Measurements from ENCODE around the gene MRM2.

The MRM2 gene

GRCh38 chr7:2201686-2202360 is 40.2 kb downstream of the MRM2 start:
- DNase-seq = no peak

DNA sequence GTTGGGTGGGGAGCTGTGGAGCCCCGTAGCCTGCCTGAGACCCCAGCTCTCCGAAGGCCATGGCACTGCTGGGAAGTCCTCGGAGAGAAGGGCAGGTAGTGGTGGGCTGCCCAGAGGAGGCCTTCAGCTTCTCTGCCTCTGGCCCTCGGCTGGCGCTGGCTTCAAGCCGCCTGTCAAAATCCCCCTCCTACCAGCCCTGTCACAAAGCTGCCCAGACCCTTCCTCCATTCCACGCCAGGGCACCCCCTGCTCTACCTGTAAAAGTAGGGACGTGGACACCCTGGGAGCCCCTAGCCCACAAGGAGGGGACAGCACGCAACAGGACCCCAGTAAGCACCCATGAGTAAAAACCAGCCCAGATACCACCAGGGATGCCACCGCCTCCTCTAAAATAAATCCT is 40.9 kb downstream of the MRM2 start:
- DNase-seq = no peak

DNA sequence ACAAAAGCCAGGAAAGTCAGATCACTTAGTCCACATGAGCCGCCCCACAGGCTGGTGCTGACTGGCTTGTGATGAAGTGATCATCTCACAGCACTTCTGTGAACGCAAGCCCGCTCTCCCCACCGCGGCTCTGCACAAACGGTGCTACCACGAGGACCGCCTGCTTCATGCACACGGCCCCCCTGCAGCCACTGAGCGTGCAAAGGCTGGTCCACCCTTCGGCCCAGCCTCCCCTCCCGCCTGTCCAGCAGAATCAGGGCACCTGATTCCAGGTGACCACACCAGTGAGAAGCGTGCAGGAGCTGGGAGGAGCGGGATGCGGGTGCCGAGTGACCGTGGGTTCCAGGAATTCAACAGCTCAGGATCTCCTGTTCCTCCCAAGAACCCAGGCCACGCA is 41.4 kb downstream of the MRM2 start:
- no peak for DNase-seq

DNA sequence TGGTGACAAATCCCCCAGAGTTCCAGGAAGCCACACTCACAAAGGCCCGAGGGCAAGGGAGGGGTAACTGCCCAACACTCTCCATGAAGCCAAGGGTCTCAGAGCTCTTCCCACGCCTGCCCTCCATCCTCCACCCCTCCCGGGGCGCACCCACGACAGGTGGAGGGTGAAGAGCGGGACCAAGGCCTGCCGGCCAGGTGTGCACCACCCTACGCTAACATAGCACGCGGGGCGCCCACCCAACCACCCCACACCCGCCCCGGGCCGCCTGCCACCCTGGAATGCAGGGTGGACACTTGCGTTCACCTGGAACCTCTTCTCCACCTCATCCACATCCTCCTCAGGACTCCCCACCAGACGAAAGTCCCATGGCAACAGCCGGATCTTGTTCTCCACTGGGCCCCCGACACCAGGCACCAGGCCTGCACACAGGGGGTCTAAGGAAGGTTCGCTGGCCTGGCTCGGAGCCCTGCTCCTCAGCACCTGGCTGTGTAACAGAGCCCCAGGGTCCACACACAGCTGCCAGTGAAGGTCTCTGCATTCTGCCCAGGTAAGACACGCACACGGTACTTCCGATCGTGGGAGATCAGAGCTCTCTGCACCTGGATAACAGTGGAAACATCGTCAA is 41.9 kb downstream of the MRM2 start:
- DNase-seq = no peak

GRCh38 chr7:2199528-2199927 is 42.5 kb downstream of the MRM2 start:
- no peak for DNase-seq

GRCh38 chr7:2198760-2199159 is 43.2 kb downstream of the MRM2 start:
- DNase-seq = no peak

DNA sequence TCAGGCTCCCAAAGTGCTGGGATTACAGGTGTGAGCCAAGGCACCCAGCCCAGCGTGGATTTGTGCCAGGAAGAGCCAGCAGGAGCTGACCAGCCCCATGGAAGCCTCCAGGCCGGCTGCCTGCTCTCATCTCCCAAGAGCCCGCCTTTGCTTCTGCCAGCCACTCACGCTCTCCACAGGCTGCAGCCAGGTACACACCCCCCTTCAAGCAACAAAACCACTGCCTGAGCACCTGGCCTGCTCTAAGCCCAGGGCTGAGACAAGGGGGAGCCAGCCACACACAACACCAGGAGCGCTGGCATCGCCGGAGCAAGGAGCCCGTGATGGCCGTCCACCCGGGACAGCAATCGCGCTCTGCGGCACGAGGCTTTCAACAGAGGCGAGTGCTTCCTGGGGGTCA is 43.8 kb downstream of the MRM2 start:
- no peak for DNase-seq

DNA sequence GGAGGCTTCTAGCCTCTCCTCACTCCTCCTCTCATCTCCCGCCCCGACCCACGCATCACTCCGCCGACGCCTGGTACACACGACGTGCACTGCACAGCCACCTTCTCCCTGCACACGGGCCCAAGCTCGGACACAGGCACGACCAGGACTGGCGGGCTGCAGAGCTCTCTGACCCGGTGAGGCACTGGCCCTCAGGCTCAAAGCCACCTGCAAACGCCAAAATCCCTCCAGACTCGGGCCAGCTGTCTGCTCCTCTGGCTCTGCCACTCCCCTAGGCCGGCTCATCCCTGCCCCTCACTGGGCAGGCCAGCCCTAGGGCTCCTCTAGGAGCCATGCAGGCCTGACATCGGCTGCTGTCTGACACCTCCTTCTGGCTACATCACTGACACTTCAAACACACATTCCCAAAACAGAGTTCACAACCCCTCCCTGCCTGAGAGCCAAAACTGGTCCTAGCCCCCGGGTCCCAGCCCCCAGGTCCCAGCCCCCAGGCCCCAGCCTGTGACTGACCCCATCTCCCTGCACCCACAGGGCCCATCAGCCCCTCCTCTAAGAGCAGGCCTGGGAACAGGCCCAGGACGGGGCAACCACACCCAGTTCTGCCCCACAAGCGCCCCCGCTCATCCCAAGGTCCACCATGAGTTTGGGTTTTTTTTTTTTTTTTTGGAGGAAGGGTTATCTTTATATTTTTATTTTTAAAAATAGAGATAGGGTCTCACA is 44.4 kb downstream of the MRM2 start:
- DNase-seq = no peak

DNA sequence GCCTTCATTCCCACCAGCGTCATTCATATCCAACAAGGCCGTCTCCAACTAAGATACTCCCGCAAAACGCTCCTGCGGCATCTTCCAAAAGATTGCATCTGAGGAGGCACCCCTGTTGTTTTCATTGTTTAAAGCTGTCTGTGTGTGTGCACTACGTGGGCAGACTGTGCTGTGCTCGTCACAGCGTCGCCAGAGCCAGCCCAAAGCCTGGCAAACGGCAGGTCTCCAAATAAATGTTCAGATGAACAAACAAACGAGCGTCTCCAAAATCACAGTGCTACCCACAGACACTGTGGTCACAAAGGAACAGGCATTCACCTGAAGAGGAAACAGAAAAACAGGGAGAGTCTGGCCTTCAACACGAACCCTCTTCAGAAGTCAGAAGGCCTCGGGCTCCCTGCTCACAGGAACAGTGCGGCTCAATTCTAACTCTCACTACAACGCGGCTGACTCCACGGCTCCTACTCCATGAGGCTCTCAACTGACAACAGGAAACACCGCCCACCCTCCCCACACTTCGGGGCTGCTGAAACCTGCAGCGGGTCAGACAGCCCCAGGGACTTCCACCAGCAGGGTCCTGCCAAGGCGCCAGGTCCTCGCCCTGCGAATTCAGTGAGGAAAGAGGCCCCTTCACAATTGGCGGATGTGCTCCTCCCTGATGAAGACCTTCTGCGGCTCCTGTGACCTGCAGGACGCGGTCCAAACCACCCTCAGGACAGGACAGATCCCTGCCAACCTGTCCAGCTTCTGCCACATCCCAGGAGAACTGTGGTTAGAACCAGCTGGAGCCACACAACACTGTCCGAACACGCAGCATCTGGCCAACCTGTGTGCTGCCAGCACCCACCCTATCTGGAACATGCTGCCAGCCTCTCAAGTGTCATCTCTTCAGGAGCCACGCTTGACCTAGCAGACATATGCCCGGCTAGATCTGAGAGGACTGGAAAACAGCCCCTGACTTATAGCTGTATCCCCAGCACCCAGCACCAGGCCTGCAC is 45.3 kb downstream of the MRM2 start:
- no peak for DNase-seq

DNA sequence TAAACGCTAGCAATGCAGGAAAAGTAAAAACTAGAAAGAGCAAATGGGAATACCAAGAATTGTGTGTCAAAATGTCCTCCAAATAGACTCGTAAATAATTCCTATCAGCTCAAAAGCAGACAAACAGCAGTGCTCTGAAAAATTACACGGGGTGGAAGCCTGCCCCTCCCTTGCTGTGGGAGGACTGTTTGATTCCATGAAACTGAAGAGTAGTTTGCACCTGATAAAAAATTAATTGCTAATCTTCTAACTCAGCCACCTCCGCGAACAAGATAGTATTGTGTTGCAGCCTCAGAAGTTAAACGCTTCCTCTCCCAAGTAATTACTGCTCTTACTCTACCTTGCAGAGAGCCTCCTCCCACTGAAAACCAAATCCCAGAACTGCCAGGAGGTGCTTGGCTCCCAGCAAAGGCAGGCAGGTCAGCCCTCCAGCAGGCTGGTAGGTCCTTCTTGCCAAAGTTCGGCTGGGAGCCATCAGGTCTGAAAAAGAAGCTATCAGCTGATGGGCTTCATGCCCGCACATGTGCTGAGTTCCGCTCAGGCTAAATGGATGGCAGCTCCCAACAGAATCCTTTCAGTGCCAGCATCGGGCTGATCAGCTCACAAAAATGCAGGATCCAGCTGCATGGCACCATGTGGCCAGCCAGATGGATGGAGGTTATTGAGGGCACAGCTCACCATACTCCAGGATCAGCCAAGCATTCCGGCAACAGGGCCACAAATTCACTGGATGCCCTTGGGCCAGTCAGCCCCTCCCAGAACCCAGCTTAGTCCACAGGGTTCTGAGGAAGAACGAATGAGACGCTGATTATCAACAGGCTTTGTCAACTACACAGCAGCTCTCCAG is 46.4 kb downstream of the MRM2 start:
- DNase-seq = no peak

DNA sequence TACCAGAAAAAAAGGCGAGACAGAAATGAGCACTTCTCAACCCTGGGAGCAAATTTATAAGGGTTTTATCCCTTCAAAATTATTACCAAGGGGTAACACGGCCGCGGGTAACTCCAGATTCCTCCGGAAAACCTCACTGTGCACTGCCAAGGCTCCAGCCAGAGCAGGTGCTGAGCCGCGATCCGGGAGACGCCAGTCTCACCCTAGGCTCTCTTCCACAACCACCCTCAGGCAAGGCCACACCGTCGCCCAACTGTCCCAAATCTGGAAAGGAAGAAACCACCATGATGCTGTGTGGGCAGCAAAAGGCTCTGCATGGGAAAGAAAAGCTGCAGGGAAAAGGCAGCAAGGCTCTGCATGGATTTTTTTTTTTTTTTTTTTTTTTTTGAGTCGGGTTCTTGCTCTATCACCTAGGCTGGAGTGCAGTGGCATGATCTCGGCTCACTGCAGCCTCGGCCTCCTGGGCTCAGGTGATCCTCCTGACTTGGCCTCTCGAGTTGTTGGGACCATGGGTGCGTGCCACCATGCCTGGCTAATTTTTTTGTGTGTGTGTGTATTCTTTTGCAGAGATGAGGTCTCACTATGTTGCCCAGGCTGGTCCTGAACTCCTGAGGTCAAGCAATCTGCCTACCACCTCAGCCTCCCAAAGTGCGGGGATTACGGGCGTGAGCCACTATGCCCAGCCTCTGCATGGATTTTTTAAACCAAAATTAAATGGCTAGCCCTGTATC is 48.3 kb downstream of the MRM2 start:
- no peak for DNase-seq

GRCh38 chr7:2192831-2193534 is 49.0 kb downstream of the MRM2 start:
- DNase-seq = no peak

GRCh38 chr7:2191016-2191415 is 51.0 kb downstream of the MRM2 start:
- no peak for DNase-seq

DNA sequence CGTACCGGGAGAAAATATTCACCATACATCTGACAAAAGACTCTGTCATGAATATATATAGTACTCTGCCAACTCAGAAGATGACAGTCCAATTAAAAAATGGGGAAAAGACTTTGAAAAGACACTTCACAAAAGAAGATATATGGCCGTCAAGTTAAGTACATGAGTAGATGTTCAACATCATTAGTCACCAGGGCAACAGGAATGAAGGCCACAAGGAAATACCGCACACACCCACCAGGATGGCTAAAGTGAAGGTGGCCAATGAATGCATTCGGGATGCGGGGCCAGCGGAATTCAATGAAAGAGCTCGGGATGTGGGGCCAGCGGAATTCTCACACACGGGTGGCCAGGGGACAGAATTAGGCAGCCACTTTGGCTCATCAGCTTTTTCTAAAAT is 51.5 kb downstream of the MRM2 start:
- DNase-seq = no peak

GRCh38 chr7:2186166-2186565 is 55.8 kb downstream of the MRM2 start:
- DNase-seq = no peak

DNA sequence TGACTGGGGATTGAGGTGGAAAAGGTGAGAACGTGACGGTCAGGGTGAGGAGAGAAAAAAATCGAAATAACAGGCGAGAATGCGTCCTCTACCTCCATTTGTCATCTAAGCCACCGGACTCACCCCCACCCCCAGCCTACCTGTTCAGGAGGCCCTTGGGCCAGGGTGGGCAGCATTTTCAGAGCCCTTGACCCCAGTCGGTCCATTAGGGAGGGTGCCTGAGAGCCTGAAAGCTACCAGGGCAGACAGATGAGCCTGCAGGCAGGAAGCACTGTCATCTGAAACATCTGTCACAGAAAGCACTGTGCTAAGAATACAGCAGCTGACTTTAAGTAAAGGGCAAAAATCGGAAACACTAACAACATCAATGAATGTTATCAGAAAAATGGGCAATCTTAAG is 56.3 kb downstream of the MRM2 start:
- DNase-seq = no peak
